ENCODE data around the gene PIGU. TPM values are rescaled to one million over a fixed set of nuclear protein-coding genes. Genes with fewer than 3 reads are reported as not detected.

PIGU gene
- total and polyA plus RNA-seq, 2 of the 13 experiments (the other 11 are each of a cell fraction or from before 2014, with no cell fraction given): 45.5 to 231 TPM

DNA sequence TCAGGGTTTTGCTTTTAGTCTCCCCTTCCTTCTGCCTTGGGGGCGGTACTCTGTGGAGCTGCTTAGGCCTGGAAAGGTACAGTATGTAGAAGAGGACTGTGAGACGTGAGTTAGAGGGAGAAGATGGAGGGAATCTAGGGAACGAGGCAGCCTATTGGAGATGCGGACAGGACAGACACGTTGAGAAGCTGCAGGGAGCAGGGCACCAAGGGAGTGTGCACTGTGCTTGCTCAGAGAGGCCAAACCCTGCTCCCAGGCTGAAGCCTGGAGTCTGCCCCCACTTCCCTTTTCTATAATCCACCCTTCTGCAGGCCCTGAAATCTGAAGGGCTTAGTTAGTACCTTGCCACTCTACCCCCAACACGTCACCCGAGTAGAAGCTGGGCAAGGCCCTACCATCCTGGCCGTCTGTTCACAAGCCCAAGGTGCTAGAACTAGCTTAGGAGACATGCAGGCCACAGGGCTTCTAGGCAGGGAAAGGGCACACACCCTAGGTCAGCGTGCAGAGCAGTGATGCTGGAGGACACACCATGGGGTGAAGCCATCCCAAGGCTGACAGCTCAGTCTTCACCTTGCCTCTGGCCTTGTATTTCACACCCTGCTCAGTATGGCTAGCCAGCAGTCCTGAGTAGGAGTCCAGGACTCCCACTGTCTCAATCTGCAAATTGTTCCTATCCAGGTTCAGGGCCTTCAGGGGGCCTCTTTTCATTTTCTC lies 34.1 kb upstream of the PIGU start:
- H3K9me3 ChIP-seq (ENCODE audit: low read length): no peaks in the 10 kb centered on the region
- CTCF ChIA-PET (ENCODE audit: low intra/inter-chr PET ratio, low total read pairs): no interaction called here

More for the DNA sequence above, 34.1 kb upstream of the PIGU start:
- in situ Hi-C loops (cut with HindIII; ENCODE audit: extremely low pct_ligation_motif_present, low pct_unique_long_range_greater_than_20kb): loop anchor here (5.0 kb wide), 1 partner anchor 174 kb away; no protein-coding TSS in a partner anchor
- TF ChIP-seq RFX1 (IDR thresholded peaks at IDR 0.05) (0 out of 2 replicates have a peak, but pooled peaks have one; percentile 3), NCOR1 (IDR thresholded peaks at IDR 0.05; ENCODE audit: borderline replicate concordance, low read length) (no peak), POLR2A (IDR thresholded peaks at IDR 0.05; ENCODE audit: insufficient read depth in 1 of 2, low read depth in 2 of 2, low read length in 2 of 2) (peak in 1 of 2 experiments; percentile 40; a peak in 2 of 4 replicates), RAD21 (CRISPR knock-in tag; IDR thresholded peaks at IDR 0.05) (0 out of 2 replicates have a peak, but pooled peaks have one; percentile 5), ZNF282 (IDR thresholded peaks at IDR 0.05; ENCODE audit: partially characterized antibody) (peak; percentile 4), POLR2AphosphoS2 (IDR thresholded peaks at IDR 0.05; ENCODE audit: low read depth, low read length) (peak; percentile 83), ATF7-NPFF (CRISPR knock-in tag; IDR thresholded peaks at IDR 0.05; ENCODE audit: low read depth) (no peak)
- TF ChIP-seq, protein P1, sequence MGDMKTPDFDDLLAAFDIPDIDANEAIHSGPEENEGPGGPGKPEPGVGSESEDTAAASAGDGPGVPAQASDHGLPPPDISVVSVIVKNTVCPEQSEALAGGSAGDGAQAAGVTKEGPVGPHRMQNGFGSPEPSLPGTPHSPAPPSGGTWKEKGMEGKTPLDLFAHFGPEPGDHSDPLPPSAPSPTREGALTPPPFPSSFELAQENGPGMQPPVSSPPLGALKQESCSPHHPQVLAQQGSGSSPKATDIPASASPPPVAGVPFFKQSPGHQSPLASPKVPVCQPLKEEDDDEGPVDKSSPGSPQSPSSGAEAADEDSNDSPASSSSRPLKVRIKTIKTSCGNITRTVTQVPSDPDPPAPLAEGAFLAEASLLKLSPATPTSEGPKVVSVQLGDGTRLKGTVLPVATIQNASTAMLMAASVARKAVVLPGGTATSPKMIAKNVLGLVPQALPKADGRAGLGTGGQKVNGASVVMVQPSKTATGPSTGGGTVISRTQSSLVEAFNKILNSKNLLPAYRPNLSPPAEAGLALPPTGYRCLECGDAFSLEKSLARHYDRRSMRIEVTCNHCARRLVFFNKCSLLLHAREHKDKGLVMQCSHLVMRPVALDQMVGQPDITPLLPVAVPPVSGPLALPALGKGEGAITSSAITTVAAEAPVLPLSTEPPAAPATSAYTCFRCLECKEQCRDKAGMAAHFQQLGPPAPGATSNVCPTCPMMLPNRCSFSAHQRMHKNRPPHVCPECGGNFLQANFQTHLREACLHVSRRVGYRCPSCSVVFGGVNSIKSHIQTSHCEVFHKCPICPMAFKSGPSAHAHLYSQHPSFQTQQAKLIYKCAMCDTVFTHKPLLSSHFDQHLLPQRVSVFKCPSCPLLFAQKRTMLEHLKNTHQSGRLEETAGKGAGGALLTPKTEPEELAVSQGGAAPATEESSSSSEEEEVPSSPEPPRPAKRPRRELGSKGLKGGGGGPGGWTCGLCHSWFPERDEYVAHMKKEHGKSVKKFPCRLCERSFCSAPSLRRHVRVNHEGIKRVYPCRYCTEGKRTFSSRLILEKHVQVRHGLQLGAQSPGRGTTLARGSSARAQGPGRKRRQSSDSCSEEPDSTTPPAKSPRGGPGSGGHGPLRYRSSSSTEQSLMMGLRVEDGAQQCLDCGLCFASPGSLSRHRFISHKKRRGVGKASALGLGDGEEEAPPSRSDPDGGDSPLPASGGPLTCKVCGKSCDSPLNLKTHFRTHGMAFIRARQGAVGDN (CRISPR knock-in tag; IDR thresholded peaks at IDR 0.05): peak; percentile 43; the same call in 1 of the 2 replicates
- H4K20me1 ChIP-seq (ENCODE audit: insufficient read depth, low read length): no peaks in the 10 kb centered on the region
- H3K4me3 ChIP-seq (replicated peaks in 1 of 3; ENCODE audit: insufficient read depth in 1 of 3, low read depth in 2 of 3, low read length in 3 of 3): no peak overlapping the region
- DNase-seq (ENCODE audit: low spot score) (no peak), ATAC-seq (peak; percentile 2), FAIRE-seq (no peak)
- peak overlapping the region; percentile 15 for H3K27ac ChIP-seq (ENCODE audit: extremely low read length, insufficient read depth, low read length)
- H3K27me3 ChIP-seq (ENCODE audit: control insufficient read depth in 1 of 2, insufficient read depth in 2 of 2, low read length in 2 of 2): no peaks in the 10 kb centered on the region
- H3K36me3 ChIP-seq (replicated peaks in 1 of 2; ENCODE audit: control insufficient read depth in 1 of 2, insufficient read depth in 2 of 2, low read length in 2 of 2): peaks cover 3 to 16% of the 10 kb centered on the region in 2 experiments; a peak in 4 of 5 replicates
- H3K4me1 ChIP-seq (ENCODE audit: insufficient read depth, low read length): peaks cover 79% of the 10 kb centered on the region
- no peak overlapping the region for H3K4me2 ChIP-seq (ENCODE audit: low read depth, low read length)
- H3K79me2 ChIP-seq (ENCODE audit: insufficient read depth, low read length): peaks cover 5% of the 10 kb centered on the region
- H2AFZ ChIP-seq (ENCODE audit: low read length): no peak overlapping the region
- POLR2A ChIA-PET: interaction anchor here (0.6 to 1.4 kb wide), 3 partner anchors 34 to 89 kb away, joined by 3 to 6 read pairs (median 5); partner anchors contain the start of gene PIGU
- intact Hi-C loops (cut with micrococcal nuclease; ENCODE audit: unreplicated experiment): no loop called here
- no peak overlapping the region for H3K9ac ChIP-seq (ENCODE audit: insufficient read depth, low read depth, low read length)
- 93% methylated on average over 9 of the region's 9 CpGs for WGBS (ENCODE audit: low lambda C conversion rate)
- BruUV-seq (replicated peaks): no TSS peak
